GM23338 (cell line): ENCODE results near the gene AKAP13. TPM values are rescaled to one million over a fixed set of nuclear protein-coding genes. Genes with fewer than 3 reads are reported as not detected.

Source experiments
- ATAC-seq: fragments of 200-7000 bp; cut with Tn5 transposase; 3 replicates; pipeline ENCODE4 v1.9.1; 2020
- DNase-seq: peaks from one replicate; pipeline ENCODE4 v3.0.0-alpha.2; 2015; ENCODE audit warnings: low spot score
- H2AFZ ChIP-seq: fragments of 200-600 bp; sonication (generic); 2 replicates; pipeline ENCODE4 v1.8.0; 2016; ENCODE audit warnings: antibody characterized with exemption, mild to moderate bottlenecking, moderate library complexity
- H3F3A ChIP-seq: fragments of 200-600 bp; sonication (generic); replicated peaks from 2 replicates; pipeline ENCODE4 v1.8.0; 2017; ENCODE audit warnings: antibody characterized with exemption, mixed run types, low read depth
- H3K27ac ChIP-seq: fragments of 200-600 bp; sonication (generic); 2 replicates; pipeline ENCODE4 v1.6.1; 2016; ENCODE audit warnings: low read depth
- H3K27me3 ChIP-seq: fragments of 200-600 bp; sonication (generic); 2 replicates; pipeline ENCODE4 v1.8.0; 2016; ENCODE audit warnings: mild to moderate bottlenecking, mixed run types, moderate library complexity; ENCODE audit not compliant: insufficient read depth
- H3K36me3 ChIP-seq: fragments of 200-600 bp; sonication (generic); 2 replicates; pipeline ENCODE4 v1.8.0; 2016; ENCODE audit warnings: mild to moderate bottlenecking; ENCODE audit not compliant: insufficient read depth
- H3K4me1 ChIP-seq: fragments of 200-600 bp; sonication (generic); 2 replicates; pipeline ENCODE4 v1.8.0; 2016; ENCODE audit warnings: mild to moderate bottlenecking, moderate library complexity; ENCODE audit not compliant: insufficient read depth
- H3K4me2 ChIP-seq: fragments of 200-600 bp; sonication (generic); 2 replicates; pipeline ENCODE4 v1.7.1; 2017; ENCODE audit warnings: mixed run types
- H3K4me3 ChIP-seq: fragments of 200-600 bp; sonication (generic); 2 replicates; pipeline ENCODE4 v1.6.1; 2016; ENCODE audit warnings: mixed run types
- H3K79me2 ChIP-seq: fragments of 200-600 bp; sonication (generic); replicated peaks from 2 replicates; pipeline ENCODE4 v1.8.0; 2017; ENCODE audit warnings: mild to moderate bottlenecking; ENCODE audit not compliant: insufficient read depth
- H3K9me2 ChIP-seq: fragments of 200-600 bp; sonication (generic); 2 replicates; pipeline ENCODE4 v1.8.0; 2017; ENCODE audit not compliant: insufficient read depth
- H4K20me1 ChIP-seq: fragments of 200-600 bp; sonication (generic); replicated peaks from 2 replicates; pipeline ENCODE4 v1.8.0; 2017; ENCODE audit warnings: mild to moderate bottlenecking; ENCODE audit not compliant: insufficient read depth
- H3K27ac Mint-ChIP-seq: 2 replicates; pipeline ENCODE4 v1.8.0; 2020; ENCODE audit warnings: inconsistent platforms, mild to moderate bottlenecking, moderate library complexity, mixed read lengths
- H3K27me3 Mint-ChIP-seq: 3 replicates; pipeline ENCODE4 v1.8.0; 2022; ENCODE audit warnings: low read depth, mild to moderate bottlenecking, moderate library complexity, mixed read lengths, inconsistent platforms; ENCODE audit not compliant: insufficient read depth, poor library complexity
- H3K36me3 Mint-ChIP-seq: 3 replicates; pipeline ENCODE4 v1.8.0; 2021; ENCODE audit warnings: low read depth, mild to moderate bottlenecking, inconsistent platforms, moderate library complexity, mixed read lengths
- H3K4me1 Mint-ChIP-seq: 3 replicates; pipeline ENCODE4 v1.8.0; 2020; ENCODE audit warnings: mild to moderate bottlenecking, inconsistent platforms, mixed read lengths
- H3K4me3 Mint-ChIP-seq: 3 replicates; pipeline ENCODE4 v1.8.0; 2021; ENCODE audit warnings: moderate library complexity, mild to moderate bottlenecking, inconsistent platforms, mixed read lengths
- H3K9me3 Mint-ChIP-seq: 3 replicates; pipeline ENCODE4 v1.8.0; 2020; ENCODE audit warnings: moderate library complexity, mild to moderate bottlenecking, inconsistent platforms, mixed read lengths
- CREB1 ChIP-seq: fragments of 250-450 bp; sonication (Bioruptor Pico); IDR thresholded peaks from 2 replicates; pipeline ENCODE4 v1.5.0; 2020; ENCODE audit warnings: low read depth, mild to moderate bottlenecking, moderate library complexity
- CTCF ChIP-seq, 2 experiments: fragments of 200-600 bp in 1 of 2; sonication (generic) in 1 of 2; conservative IDR thresholded peaks; 2 replicates each; pipeline versions ENCODE4 v1.5.1 to v1.6.1; 2016 to 2017; ENCODE audit warnings: antibody characterized with exemption in 2 of 2, low read depth in 2 of 2, mild to moderate bottlenecking in 2 of 2, moderate library complexity in 1 of 2
- ETS1 ChIP-seq: IDR thresholded peaks from 2 replicates; pipeline ENCODE4 v1.6.1; 2016; ENCODE audit warnings: antibody characterized with exemption
- EZH2 ChIP-seq: fragments of 200-600 bp; sonication (generic); IDR thresholded peaks from one replicate; pipeline ENCODE4 v1.8.0; 2017; ENCODE audit warnings: antibody characterized with exemption, mild to moderate bottlenecking, low read depth; ENCODE audit not compliant: unreplicated experiment
- EZH2phosphoT487 ChIP-seq: fragments of 200-600 bp; sonication (generic); IDR thresholded peaks from one replicate; pipeline ENCODE4 v1.8.1; 2018; ENCODE audit warnings: antibody characterized with exemption; ENCODE audit not compliant: unreplicated experiment
- JUNB ChIP-seq: IDR thresholded peaks from one replicate; pipeline ENCODE4 v1.6.1; 2016; ENCODE audit warnings: antibody characterized with exemption; ENCODE audit not compliant: unreplicated experiment
- NANOG ChIP-seq: IDR thresholded peaks from 2 replicates; pipeline ENCODE4 v1.6.1; 2016; ENCODE audit warnings: antibody characterized with exemption, borderline replicate concordance
- POLR2AphosphoS5 ChIP-seq: IDR thresholded peaks from 2 replicates; pipeline ENCODE4 v1.6.1; 2016; ENCODE audit warnings: antibody characterized with exemption, low read depth
- REST ChIP-seq: IDR thresholded peaks from one replicate; pipeline ENCODE4 v1.6.1; 2018; ENCODE audit warnings: antibody characterized with exemption; ENCODE audit not compliant: unreplicated experiment
- STAT1 ChIP-seq: IDR thresholded peaks from one replicate; pipeline ENCODE4 v1.6.1; 2016; ENCODE audit warnings: antibody characterized with exemption; ENCODE audit not compliant: unreplicated experiment
- ZNF114 ChIP-seq: fragments of 250-450 bp; sonication (Bioruptor Pico); IDR thresholded peaks from 2 replicates; pipeline ENCODE4 v1.5.0; 2020; ENCODE audit warnings: mild to moderate bottlenecking, moderate library complexity
- ZNF331 ChIP-seq: fragments of 250-450 bp; sonication (Bioruptor Pico); IDR thresholded peaks from 2 replicates; pipeline ENCODE4 v1.5.0; 2020; ENCODE audit warnings: low read depth, mild to moderate bottlenecking, moderate library complexity
- ZNF462 ChIP-seq: fragments of 250-450 bp; sonication (Bioruptor Pico); IDR thresholded peaks from 2 replicates; pipeline ENCODE4 v1.5.0; 2020; ENCODE audit warnings: mild to moderate bottlenecking, moderate library complexity
- polyA plus RNA-seq: library from polyadenylated mRNA; unstranded; fragments of >200 nt; fragmentation: Nextera tagmentation; extraction: Ambion mirVana; gene quantifications from 2 replicates; pipeline ENCODE4 v1.2.1, GENCODE V29; 2016
- total RNA-seq: library from RNA; depleted of rRNA; stranded (reverse); fragments of >200 nt; shearing (Covaris generic); gene quantifications from 2 replicates; pipeline ENCODE4 v1.2.3, GENCODE V29; 2014

Gene AKAP13
- total and polyA plus RNA-seq, 2 experiments from 2014 or later = 46.2 to 60.7 TPM

- Histone ChIP-seq H3K27ac (no peak overlapping the region), H3K36me3 (no peaks in the 10 kb centered on the region), H2AFZ (no peak overlapping the region), H3K27me3 (no peaks in the 10 kb centered on the region), H3K4me3 (no peak overlapping the region), H3K79me2 (peaks cover 69% of the 10 kb centered on the region), H3K4me1 (peaks cover 36% of the 10 kb centered on the region), H3K4me2 (no peak overlapping the region), H3F3A (no peaks in the 10 kb centered on the region), H4K20me1 (peaks cover 13% of the 10 kb centered on the region), H3K9me2 (no peaks in the 10 kb centered on the region)
- Mint-ChIP-seq H3K27me3 (peaks cover 2% of the 10 kb centered on the region), H3K4me1 (peaks cover 68% of the 10 kb centered on the region), H3K9me3 (no peaks in the 10 kb centered on the region), H3K27ac (no peak overlapping the region), H3K4me3 (no peak overlapping the region), H3K36me3 (no peaks in the 10 kb centered on the region)
- DNase-seq = no peak
- ATAC-seq = no peak
- TF ChIP-seq CREB1 (CRISPR knock-in tag) (no peak), POLR2AphosphoS5 (no peak), ZNF114 (no peak), REST (no peak), ZNF462 (CRISPR knock-in tag) (no peak), ZNF331 (no peak), EZH2phosphoT487 (no peak), STAT1 (no peak), JUNB (no peak), NANOG (no peak), CTCF (conservative IDR thresholded peaks at IDR 0.05; ENCODE audit: low read depth in 2 of 2) (no peak), ETS1 (no peak), EZH2 (no peak)
Measured at GRCh38 chr15:85496151-85496550, 115.7 kb downstream of the AKAP13 start.
